Measurements from ENCODE around the gene AGRN.

- TF ChIP-seq CTCF (IDR thresholded peaks at IDR 0.05), result no peak
- no peak for TF ChIP-seq POLR2A (IDR thresholded peaks at IDR 0.05)
- TF ChIP-seq EP300 (IDR thresholded peaks at IDR 0.05), result no peak
These were observed 1.3 kb downstream of the AGRN start for GRCh38 chr1:1021010-1021919.

Measured in ovary (tissue), 3 donors.